GM18499 (cell line): ENCODE results near the gene ACY1.

Source experiments
- ATAC-seq: cut with Tn5 transposase; IDR thresholded peaks from one replicate; pipeline ENCODE4 v1.9.1; 2021; ENCODE audit warnings: moderate number of reproducible peaks; ENCODE audit not compliant: insufficient read depth, unreplicated experiment

The ACY1 gene

DNA sequence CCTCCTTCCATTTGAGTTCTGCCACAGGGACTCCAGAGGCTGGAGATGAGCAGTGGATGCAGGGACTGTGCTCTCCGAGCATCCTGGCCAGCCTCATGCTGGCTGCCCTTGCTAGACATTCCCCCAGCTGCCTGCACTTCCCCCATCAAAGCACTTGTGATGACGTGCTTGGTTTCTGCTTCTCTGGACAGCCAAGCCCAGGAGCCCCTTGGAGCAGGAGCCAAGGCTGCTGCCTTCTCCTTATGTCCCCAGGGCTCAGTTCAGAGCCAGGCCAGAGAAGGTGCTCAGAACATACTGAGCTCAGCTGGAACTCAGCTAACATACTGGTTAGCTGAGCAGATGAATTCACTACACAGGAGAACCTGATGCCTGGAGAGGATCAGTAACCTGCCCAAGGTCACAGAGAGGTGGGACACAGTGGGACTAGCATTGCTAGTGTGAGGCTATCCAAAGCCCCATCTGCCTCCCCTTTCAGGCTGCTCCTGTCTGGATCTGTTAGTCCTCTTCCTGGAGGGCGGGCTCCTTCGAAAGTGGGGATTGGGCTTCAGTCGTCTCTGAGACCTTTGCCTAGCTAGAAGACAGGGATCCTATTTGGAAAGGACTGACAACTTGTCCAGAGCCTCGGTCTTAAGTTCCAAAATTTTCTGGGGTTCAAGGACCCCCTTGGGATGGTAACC lies 20.3 kb upstream of the ACY1 start:
- ATAC-seq: no peak

DNA sequence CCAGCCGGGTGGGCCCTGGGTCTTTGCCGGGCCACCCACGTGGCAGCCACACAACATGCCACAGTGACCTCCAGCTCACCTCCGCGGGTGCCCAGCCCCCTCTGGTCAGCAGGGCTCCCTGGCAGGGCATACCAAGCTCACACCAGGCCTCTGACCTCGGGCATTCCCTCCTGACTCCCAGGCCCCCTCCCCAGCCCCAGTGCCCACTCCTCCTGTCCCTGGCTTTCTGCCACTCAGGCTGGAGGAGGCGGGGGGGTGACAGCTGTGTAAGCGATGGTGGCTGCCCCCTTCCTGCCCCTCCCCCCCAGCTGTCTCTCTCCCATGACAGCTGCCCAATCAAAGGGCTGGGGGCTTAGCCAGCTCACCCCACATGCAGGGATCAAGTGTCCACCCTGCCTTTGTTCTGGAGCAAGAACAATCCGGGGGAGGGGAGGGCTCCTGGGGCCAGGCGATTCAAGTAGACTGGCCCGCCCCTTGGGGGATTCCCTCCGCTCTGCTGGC lies 19.3 kb upstream of the ACY1 start:
- ATAC-seq: no peak

GRCh38 chr3:51964521-51964920 lies 18.8 kb upstream of the ACY1 start:
- no peak for ATAC-seq

- ATAC-seq: no peak
Observed at GRCh38 chr3:51966016-51966415, 17.3 kb upstream of the ACY1 start.

DNA sequence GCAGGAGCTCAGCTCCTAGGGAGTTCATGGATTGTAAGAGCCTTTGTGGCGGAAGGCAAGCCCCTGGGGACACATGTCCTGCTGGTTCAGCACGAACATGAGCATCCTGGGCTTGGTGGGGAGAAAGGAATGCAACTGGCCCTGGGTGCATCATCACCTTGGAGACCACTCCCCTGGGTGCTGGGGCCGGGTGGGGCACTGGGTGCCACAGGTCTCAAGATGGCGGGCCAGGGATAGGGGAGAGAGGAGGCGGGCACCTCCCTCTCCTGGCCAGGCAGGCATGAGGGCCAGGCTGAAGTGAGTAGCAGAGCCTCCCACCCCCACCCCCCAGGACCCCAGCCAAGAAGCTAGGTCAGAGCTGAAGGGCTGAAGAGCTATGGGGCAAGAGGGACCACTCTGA lies 16.8 kb upstream of the ACY1 start:
- ATAC-seq: no peak

GRCh38 chr3:51966922-51967383 lies 16.4 kb upstream of the ACY1 start:
- no peak for ATAC-seq

- ATAC-seq: no peak
Observed at GRCh38 chr3:51967384-51968169, 15.8 kb upstream of the ACY1 start, which contains the start of gene PCBP4. Gene PCBP4, minus strand, starts transcription at chr3:51967454. Its CDS starts 6,214 bp downstream, at chr3:51961240.

GRCh38 chr3:51968170-51968775 lies 15.1 kb upstream of the ACY1 start:
- ATAC-seq: no peak

DNA sequence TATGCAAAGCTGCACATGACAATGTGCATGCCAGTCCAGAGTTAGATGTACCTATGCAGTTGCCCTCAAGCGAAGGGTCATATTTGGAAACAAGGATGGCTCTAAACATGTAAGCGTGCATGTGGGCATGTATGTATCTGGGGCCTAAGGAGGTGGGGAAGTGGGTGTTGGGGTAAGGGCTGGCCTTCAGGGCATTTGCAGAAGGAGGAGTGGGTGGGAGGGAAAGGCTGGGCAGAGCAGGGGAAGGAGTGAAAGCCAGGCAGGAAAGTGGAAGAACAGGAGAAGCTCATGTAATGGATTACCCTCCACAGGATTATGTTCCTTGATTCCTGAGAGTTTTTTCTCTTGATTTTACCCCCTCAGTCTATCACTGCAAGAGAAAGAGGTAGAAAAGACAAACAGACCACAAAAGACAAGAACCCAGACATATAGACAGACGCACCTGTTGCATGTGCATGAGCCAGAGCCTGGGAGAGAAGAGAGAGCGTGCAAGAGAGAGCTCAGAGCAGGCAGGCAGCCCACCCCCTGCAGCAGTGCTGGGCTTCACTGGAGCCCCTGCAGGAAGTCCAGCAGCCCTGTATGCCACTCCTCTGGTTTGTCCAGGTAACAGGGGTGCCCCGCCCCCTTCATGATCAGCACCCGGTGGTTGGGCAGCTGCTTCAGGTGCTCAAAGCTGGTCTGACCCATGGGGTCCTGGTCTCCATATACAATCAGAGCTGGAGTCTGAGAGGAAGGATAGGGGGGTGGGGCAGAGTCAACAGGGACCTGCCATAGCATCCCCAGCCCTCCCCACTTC lies 14.3 kb upstream of the ACY1 start:
- no peak for ATAC-seq

DNA sequence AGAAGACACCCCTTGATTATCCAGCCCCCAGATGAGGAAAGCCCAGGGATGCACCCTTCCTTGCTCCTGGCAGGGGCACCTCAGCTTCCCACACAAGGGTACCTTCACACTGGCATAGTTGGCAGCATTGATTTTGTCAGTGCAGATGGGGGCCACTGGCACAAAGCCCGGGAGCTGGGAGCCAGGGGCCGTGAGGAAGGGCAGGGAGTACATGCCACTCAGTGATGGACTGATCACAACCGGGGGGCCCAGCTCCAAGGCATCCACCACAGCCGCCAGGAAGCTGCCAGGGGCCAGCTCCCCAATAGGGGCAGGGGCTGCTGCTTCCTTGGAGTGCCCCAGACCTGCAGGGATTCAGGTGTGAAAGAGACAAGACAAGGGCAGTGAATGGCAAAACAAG lies 13.5 kb upstream of the ACY1 start:
- ATAC-seq: no peak

DNA sequence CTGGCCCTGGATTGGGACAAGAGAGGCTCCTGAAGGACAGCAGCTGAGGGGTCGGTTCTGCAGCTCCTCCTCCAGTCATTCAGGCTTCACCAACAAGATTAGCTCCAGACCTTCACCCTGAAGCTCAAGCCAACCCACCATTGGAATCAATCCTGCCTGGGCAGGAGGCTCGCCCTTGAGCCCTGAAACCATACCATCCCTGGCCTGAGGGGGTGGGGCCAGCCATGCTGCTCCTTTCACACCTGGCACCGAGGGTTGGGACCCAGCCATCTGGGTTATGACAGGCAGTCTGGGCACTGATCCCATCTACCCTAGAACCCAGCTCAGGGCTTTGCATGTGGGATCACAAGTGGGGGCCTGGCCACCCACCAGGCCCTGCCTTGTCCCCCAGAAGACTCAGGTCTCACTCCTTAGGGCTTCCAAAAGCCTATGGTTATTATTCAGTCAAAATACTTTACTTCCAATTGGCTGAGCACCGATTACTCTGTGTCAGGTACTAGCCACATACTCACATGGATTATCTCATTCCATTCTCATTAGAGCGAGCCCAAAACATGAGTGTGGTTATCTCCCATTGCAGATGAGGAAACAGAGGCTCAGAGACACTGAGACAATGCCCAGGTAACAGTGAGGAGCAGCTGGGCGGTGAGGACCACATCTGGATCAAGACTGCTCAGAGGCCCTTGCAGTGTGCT lies 12.6 kb upstream of the ACY1 start:
- ATAC-seq: no peak

DNA sequence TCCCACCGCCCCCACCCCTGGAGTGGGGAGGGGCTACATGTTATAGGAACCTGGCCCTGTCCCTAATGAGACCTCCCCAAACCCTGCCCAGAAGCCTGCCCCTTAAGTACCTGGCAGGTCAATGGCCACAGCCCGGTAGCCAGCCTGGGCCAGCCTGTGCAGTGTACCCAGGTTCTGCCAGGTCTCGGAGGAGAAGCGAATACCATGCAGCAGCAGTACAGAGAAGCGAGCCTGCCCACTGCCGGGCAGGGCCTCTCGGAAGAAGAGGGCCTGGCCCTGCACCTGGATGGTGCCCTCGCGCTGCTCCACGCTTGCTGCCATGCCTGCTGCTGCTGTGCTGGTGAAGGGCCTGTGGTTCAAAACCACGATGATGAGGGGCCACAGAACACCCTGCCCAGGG lies 12.0 kb upstream of the ACY1 start:
- ATAC-seq: no peak

DNA sequence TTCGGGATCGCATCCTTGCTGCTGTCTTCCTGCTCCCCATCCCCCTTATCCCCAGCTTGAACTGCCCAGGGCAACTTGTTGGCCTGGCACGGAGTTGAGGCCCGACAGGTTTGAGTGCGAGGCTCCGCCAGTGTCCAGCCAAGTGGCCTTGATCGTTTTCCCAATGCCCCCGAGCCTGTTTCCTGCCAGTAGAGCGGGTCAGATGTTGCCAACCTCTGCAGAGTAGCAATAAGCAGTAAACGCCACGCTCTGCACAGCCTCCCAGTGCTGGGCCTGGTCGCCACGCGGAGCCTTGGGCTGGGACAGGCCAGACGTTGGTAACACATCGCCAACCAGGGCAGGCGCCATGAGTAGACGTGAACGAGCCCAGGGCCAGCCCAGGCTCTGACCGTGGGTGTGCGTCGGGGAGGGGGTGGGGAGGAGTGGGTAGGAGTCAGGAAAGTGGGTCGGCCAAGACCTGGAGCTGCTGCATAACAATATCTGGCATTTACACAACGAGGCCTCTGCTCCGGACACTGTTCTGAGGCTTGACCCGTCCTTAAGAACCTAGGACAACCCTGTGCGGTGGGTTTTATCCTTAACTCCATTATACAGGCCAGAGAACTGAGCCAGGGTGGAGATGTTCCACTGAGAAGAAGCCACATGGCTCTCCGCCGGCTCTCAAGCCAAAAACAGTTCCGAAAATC lies 8.9 kb upstream of the ACY1 start:
- no peak for ATAC-seq

DNA sequence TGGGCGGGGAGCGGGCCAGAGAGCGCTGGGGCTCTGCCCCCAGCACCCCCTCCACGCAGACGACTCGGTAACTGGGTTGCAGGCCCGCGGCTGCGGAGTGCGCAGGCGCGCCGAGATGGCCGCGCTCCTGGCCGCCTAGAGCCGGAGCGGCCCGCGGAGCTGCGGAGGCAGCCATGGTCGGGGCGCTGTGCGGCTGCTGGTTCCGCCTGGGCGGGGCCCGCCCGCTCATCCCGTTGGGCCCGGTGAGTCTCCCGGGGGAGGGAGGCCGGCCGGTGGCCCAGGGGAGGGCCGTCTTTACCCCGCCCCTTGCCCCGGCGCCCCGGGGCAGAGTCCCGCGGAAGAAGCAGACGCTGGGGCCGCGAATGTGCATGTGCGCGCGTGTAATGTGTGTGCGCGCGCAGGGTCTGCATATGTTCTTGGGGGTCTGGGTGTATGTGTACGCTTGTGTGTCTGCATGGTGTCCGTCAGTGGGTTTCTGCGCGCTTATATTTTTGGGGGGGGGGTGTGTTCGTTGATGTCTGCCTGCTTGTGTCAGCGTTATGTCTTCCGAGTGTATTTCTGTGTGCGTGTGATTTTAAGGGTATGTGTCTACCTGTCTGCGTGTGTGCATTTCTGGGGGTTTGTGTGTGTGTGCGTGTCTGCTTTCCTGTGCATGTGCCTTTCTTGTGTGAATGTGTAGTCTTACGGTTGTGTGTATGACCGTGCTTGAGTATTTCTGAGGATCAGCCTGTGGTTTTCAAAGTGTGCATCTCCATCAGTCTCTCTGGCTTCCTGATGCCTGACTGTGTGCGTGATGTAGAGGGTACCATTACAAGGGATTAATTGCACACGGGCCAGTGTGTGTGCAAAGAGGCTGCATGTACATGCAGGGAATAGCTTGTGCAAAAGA lies 8.1 kb upstream of the ACY1 start, which contains the start of gene ABHD14A:
Gene ABHD14A, plus strand, starts transcription at position 102 of the 889 bp plus-strand sequence. Its CDS starts 72 bp downstream, at position 174.
- no peak for ATAC-seq

DNA sequence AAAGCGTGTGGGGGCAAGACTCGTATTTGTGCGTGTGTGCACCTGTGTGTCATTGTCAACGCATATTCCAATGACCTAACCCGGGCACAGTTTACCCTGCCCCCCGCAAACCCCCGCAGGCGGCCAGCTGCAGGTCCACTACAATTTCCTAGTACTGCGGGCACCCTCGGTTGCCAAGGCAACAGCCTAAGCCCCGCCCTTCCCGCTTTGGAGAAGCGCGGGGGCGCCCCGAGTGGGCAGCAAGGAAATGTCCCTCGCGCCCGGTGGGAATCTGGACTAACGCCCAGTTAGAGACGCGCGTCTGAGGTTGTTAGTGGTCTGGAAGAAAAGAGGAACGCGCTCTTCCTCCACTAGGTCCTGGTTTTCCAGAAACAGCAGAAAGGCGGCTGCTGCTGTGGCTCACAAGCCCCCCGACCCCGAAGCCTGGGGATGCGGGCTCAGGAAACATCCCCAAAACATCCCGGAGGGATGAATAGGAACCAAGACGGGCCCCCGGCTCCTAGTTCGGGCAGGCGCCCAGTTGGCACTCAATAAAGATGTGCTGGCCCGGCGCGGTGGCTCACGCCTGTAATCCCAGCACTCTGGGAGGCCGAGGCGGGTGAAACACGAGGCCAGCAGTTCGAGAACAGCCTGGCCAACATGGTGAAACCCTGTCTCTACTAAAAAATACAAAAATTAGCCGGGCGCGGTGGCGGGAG lies 7.3 kb upstream of the ACY1 start:
- no peak for ATAC-seq

DNA sequence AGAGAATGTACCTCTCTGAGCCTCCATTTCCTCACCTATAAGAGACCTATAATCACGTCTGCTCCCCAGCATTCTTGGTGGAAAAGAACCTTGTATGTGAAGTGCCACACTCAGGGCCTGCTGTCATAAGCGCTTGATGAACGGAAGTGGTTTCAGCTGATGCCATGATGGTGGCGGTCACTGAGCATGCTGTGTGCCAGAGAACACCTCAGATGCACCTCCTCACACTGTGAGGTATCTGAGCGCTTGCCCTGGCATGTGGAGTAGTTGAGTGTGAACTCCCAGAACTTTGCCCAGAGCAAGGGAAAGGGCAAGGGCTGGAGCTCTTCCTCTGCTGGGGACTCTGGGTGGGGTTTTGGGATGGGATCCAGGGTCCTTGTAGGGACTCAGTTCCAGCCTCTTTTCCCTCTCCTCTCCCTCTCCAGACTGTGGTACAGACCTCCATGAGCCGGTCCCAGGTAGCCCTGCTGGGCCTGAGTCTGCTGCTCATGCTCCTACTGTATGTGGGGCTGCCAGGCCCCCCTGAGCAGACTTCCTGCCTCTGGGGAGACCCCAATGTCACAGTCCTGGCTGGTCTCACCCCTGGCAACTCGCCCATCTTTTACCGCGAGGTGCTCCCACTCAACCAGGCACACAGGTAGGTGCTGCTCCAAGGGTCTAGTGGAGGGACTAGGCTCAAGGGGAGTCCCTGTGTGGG lies 5.7 kb upstream of the ACY1 start:
- no peak for ATAC-seq

- ATAC-seq: no peak
Observed at GRCh38 chr3:51978143-51978502, 5.2 kb upstream of the ACY1 start.
